Natural killer cell treated with Interleukin-12 subunit alpha and Interleukin-12 subunit beta and Interleukin-15 and Interleukin-18, amount 100 ng/mL, for 72 hours (primary cell): Measurements from ENCODE around the gene TNRC18. TPM values are rescaled to one million over a fixed set of nuclear protein-coding genes. Genes with fewer than 3 reads are reported as not detected.
A peak's percentile ranks its signal among the peaks of the same experiment; 100 is the strongest.

Source experiments
- ATAC-seq, 2 donors: fragments of 150-1000 bp; cut with Tn5 transposase in 1 of 2; sonication (Bioruptor Pico), chemical (Tn5 transposase) in 1 of 2; 2 replicates each; pipeline ENCODE4 v1.10.0; 2021
- DNase-seq: peaks from one replicate; pipeline ENCODE4 v3.0.0; 2022; ENCODE audit warnings: low spot score
- H3K27ac Mint-ChIP-seq, 2 donors: 1 replicate in 1 of 2; 2 replicates in 1 of 2; pipeline ENCODE4 v1.8.0; 2022; ENCODE audit warnings: mixed read lengths in 2 of 2, mild to moderate bottlenecking in 1 of 2, moderate library complexity in 1 of 2
- H3K27me3 Mint-ChIP-seq, 2 donors: 1 replicate in 1 of 2; 2 replicates in 1 of 2; pipeline ENCODE4 v1.8.0; 2022; ENCODE audit warnings: mixed read lengths in 2 of 2
- H3K36me3 Mint-ChIP-seq: one replicate; pipeline ENCODE4 v1.8.0; 2022; ENCODE audit warnings: mixed read lengths
- H3K4me1 Mint-ChIP-seq, 2 donors: 1 replicate in 1 of 2; 2 replicates in 1 of 2; pipeline ENCODE4 v1.8.0; 2022; ENCODE audit warnings: low read depth in 2 of 2, mixed read lengths in 2 of 2, mild to moderate bottlenecking in 1 of 2
- H3K4me3 Mint-ChIP-seq: one replicate; pipeline ENCODE4 v1.8.0; 2022; ENCODE audit warnings: mixed read lengths
- H3K9me3 Mint-ChIP-seq: 2 replicates; pipeline ENCODE4 v1.8.0; 2022; ENCODE audit warnings: mixed read lengths
- total RNA-seq, 2 donors: library from RNA; stranded (reverse); gene quantifications; one replicate each; pipeline ENCODE4 v1.2.3, GENCODE V29; 2022

The TNRC18 gene
- total RNA-seq, 2 donors from 2014 or later = 81.2 to 87.6 TPM

- Mint-ChIP-seq H3K27me3 (peaks cover 19 to 22% of the 10 kb centered on the region in 2 donors), H3K9me3 (no peaks in the 10 kb centered on the region), H3K27ac (no peak overlapping the region), H3K4me3 (peak overlapping the region; percentile 58), H3K36me3 (no peaks in the 10 kb centered on the region), H3K4me1 (peaks cover 5 to 22% of the 10 kb centered on the region in 2 donors)
- no peak for ATAC-seq
- no peak for DNase-seq
Observed at GRCh38 chr7:5419539-5420066, 4.0 kb downstream of the TNRC18 start.

- H3K4me1 Mint-ChIP-seq = peaks cover 0 to 22% of the 10 kb centered on the region in 2 donors
- DNase-seq (no peak), ATAC-seq (no peak)
- no peak overlapping the region for H3K27ac Mint-ChIP-seq
- peak overlapping the region; percentile 23 for H3K4me3 Mint-ChIP-seq
- H3K36me3 Mint-ChIP-seq = no peaks in the 10 kb centered on the region
- H3K27me3 Mint-ChIP-seq = peaks cover 21 to 22% of the 10 kb centered on the region in 2 donors
- H3K9me3 Mint-ChIP-seq = no peaks in the 10 kb centered on the region
Observed at GRCh38 chr7:5418285-5418582, 5.4 kb downstream of the TNRC18 start.

GRCh38 chr7:5417106-5418071 is 6.2 kb downstream of the TNRC18 start:
- Mint-ChIP-seq H3K27me3 (peaks cover 21 to 22% of the 10 kb centered on the region in 2 donors), H3K9me3 (no peaks in the 10 kb centered on the region), H3K36me3 (no peaks in the 10 kb centered on the region), H3K27ac (no peak overlapping the region), H3K4me1 (peaks cover 0 to 19% of the 10 kb centered on the region in 2 donors), H3K4me3 (no peak overlapping the region)
- ATAC-seq (no peak), DNase-seq (no peak)

- Mint-ChIP-seq H3K36me3 (no peaks in the 10 kb centered on the region), H3K27me3 (peaks cover 18 to 22% of the 10 kb centered on the region in 2 donors), H3K27ac (no peak overlapping the region), H3K9me3 (no peaks in the 10 kb centered on the region), H3K4me3 (no peak overlapping the region), H3K4me1 (peaks cover 5 to 11% of the 10 kb centered on the region in 2 donors)
- ATAC-seq (no peak), DNase-seq (no peak)
Observed at GRCh38 chr7:5414916-5415315, 8.7 kb downstream of the TNRC18 start.

- Mint-ChIP-seq H3K36me3 (no peaks in the 10 kb centered on the region), H3K4me3 (no peak overlapping the region)
Observed at GRCh38 chr7:5413449-5413786, 10.2 kb downstream of the TNRC18 start.

GRCh38 chr7:5408777-5409176 is 14.9 kb downstream of the TNRC18 start:
- Mint-ChIP-seq H3K27ac (no peak overlapping the region), H3K4me3 (no peak overlapping the region), H3K4me1 (peaks cover 4 to 5% of the 10 kb centered on the region in 2 donors), H3K36me3 (no peaks in the 10 kb centered on the region), H3K27me3 (peaks cover 5 to 17% of the 10 kb centered on the region in 2 donors), H3K9me3 (no peaks in the 10 kb centered on the region)
- ATAC-seq (no peak), DNase-seq (no peak)

More at GRCh38 chr7:5413449-5413786, 10.2 kb downstream of the TNRC18 start:
- Mint-ChIP-seq H3K9me3 (no peaks in the 10 kb centered on the region), H3K27ac (no peak overlapping the region), H3K27me3 (peaks cover 15 to 25% of the 10 kb centered on the region in 2 donors), H3K4me1 (peaks cover 5% of the 10 kb centered on the region in 2 donors)
- no peak for ATAC-seq
- no peak for DNase-seq

GRCh38 chr7:5406957-5407945 is 16.4 kb downstream of the TNRC18 start:
- Mint-ChIP-seq H3K36me3 (no peaks in the 10 kb centered on the region), H3K27ac (no peak overlapping the region), H3K27me3 (peaks cover 5 to 17% of the 10 kb centered on the region in 2 donors), H3K4me3 (no peak overlapping the region), H3K9me3 (no peaks in the 10 kb centered on the region), H3K4me1 (peaks cover 0 to 5% of the 10 kb centered on the region in 2 donors)
- DNase-seq (no peak), ATAC-seq (peak in 1 of 2 donors; percentile 24)

GRCh38 chr7:5404421-5404826 is 19.2 kb downstream of the TNRC18 start:
- peaks cover 5 to 17% of the 10 kb centered on the region in 2 donors for H3K27me3 Mint-ChIP-seq
- no peaks in the 10 kb centered on the region for H3K36me3 Mint-ChIP-seq
- H3K4me3 Mint-ChIP-seq = no peak overlapping the region
- DNase-seq (no peak), ATAC-seq (no peak)
- H3K27ac Mint-ChIP-seq = no peak overlapping the region
- H3K4me1 Mint-ChIP-seq = peaks cover 0 to 5% of the 10 kb centered on the region in 2 donors
- no peaks in the 10 kb centered on the region for H3K9me3 Mint-ChIP-seq

- DNase-seq = no peak
- H3K4me1 Mint-ChIP-seq = peaks cover 0 to 5% of the 10 kb centered on the region in 2 donors
- H3K9me3 Mint-ChIP-seq = no peaks in the 10 kb centered on the region
- no peak for ATAC-seq
- no peak overlapping the region for H3K4me3 Mint-ChIP-seq
- peaks cover 2 to 10% of the 10 kb centered on the region in 2 donors for H3K27me3 Mint-ChIP-seq
- H3K36me3 Mint-ChIP-seq = no peaks in the 10 kb centered on the region
- no peak overlapping the region for H3K27ac Mint-ChIP-seq
Observed at GRCh38 chr7:5403442-5403841, 20.2 kb downstream of the TNRC18 start.

GRCh38 chr7:5397736-5398135 is 25.9 kb downstream of the TNRC18 start:
- no peak for ATAC-seq
- peak overlapping the region; percentile 97 to 99 for H3K27ac Mint-ChIP-seq
- no peak for DNase-seq

GRCh38 chr7:5396999-5397663 is 26.5 kb downstream of the TNRC18 start:
- H3K4me1 Mint-ChIP-seq = peaks cover 28 to 32% of the 10 kb centered on the region in 2 donors
- no peaks in the 10 kb centered on the region for H3K36me3 Mint-ChIP-seq
- no peaks in the 10 kb centered on the region for H3K27me3 Mint-ChIP-seq
- H3K4me3 Mint-ChIP-seq = peak overlapping the region; percentile 89
- peak overlapping the region; percentile 97 to 99 for H3K27ac Mint-ChIP-seq
- ATAC-seq (peak; percentile 97), DNase-seq (peak; percentile 97)
- H3K9me3 Mint-ChIP-seq = no peaks in the 10 kb centered on the region

More at GRCh38 chr7:5397736-5398135, 25.9 kb downstream of the TNRC18 start:
- Mint-ChIP-seq H3K9me3 (no peaks in the 10 kb centered on the region), H3K27me3 (no peaks in the 10 kb centered on the region), H3K4me1 (peaks cover 26 to 31% of the 10 kb centered on the region in 2 donors), H3K36me3 (no peaks in the 10 kb centered on the region), H3K4me3 (peak overlapping the region; percentile 89)

- Mint-ChIP-seq H3K27me3 (no peaks in the 10 kb centered on the region), H3K36me3 (no peaks in the 10 kb centered on the region), H3K9me3 (no peaks in the 10 kb centered on the region), H3K27ac (peak overlapping the region; percentile 97 to 99), H3K4me3 (peak overlapping the region; percentile 89), H3K4me1 (peaks cover 28 to 32% of the 10 kb centered on the region in 2 donors)
- no peak for DNase-seq
- ATAC-seq = peak; percentile 60 to 66
Observed at GRCh38 chr7:5396542-5396941, 27.1 kb downstream of the TNRC18 start.

- Mint-ChIP-seq H3K36me3 (no peaks in the 10 kb centered on the region), H3K27ac (peak overlapping the region; percentile 97 to 99), H3K4me3 (peak overlapping the region; percentile 89), H3K27me3 (no peaks in the 10 kb centered on the region), H3K9me3 (no peaks in the 10 kb centered on the region), H3K4me1 (peaks cover 28% of the 10 kb centered on the region in 2 donors)
- DNase-seq (no peak), ATAC-seq (no peak)
Observed at GRCh38 chr7:5395246-5395645, 28.4 kb downstream of the TNRC18 start.
